Adrenal gland (tissue), 5 donors: ENCODE results near the gene TMEM151A.

Experiments used
- CTCF ChIP-seq, 6 experiments: fragments of 450-650 bp in 4 of 6; fragments of 200-600 bp in 2 of 6; sonication (generic) in 1 of 6; IDR thresholded peaks; 1 replicate in 5 of 6; 2 replicates in 1 of 6; pipeline versions ENCODE4 v1.5.1 to v1.8.0; 2016 to 2021; ENCODE audit warnings: antibody characterized with exemption in 6 of 6, mild to moderate bottlenecking in 2 of 6, moderate library complexity in 1 of 6
- POLR2A ChIP-seq, 2 donors: fragments of 450-650 bp; IDR thresholded peaks; one replicate each; pipeline ENCODE4 v1.6.1; 2017; ENCODE audit warnings: antibody characterized with exemption in 2 of 2, mild to moderate bottlenecking in 2 of 2, moderate library complexity in 1 of 2
- donor health status: DM: no; HTN: no; CAD: no.

DNA sequence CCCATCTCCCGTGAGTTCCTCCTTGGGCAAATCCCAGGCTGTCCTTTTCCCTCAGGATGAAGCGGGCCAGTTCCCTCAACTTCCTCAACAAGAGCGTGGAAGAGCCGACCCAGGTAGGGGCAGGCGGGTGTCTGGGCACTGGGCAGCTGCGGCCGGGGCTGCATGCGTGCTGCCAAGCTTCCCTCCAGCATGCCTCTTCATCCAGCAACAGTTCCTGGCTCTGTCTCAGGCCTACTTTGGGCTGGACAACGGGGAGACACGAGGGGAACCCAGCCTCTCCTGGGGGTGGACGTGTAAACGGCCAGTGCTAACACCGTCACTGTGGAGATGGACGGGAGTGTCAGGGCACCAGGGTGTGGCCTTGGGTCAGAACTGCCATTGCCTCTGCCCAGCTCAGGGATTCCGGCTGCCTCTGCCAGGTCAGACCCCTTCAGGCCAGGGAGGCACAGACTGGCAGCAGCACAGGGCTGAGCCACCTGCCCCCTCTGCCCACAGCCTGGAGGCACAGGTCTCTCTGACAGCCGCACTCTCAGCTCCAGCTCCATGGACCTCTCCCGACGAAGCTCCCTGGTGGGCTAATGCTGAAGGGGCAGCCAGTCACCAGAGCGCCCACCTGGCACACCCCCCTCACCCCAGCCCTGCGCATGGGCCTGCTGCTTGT is 25.2 kb upstream of the TMEM151A start:
- TF ChIP-seq POLR2A (IDR thresholded peaks at IDR 0.05) (no peak), CTCF (IDR thresholded peaks at IDR 0.05) (no peak)
